Ishikawa (cell line): Measurements from ENCODE around the gene PLCB4.

Experiments used
- CEBPB ChIP-seq: IDR thresholded peaks from 2 replicates; pipeline ENCODE4 v1.6.1; 2012
- CREB1 ChIP-seq: IDR thresholded peaks from 2 replicates; pipeline ENCODE4 v1.6.1; 2012; ENCODE audit warnings: low read depth
- EGR1 ChIP-seq: IDR thresholded peaks from 2 replicates; pipeline ENCODE4 v1.6.1; 2012
- EP300 ChIP-seq: IDR thresholded peaks from 2 replicates; pipeline ENCODE4 v1.6.1; 2012; ENCODE audit warnings: borderline replicate concordance
- FOXM1 ChIP-seq: IDR thresholded peaks from 2 replicates; pipeline ENCODE4 v1.6.1; 2012; ENCODE audit warnings: low read depth, borderline replicate concordance
- NFIC ChIP-seq: IDR thresholded peaks from 2 replicates; pipeline ENCODE4 v1.6.1; 2012
- RAD21 ChIP-seq: IDR thresholded peaks from 2 replicates; pipeline ENCODE4 v1.6.1; 2012; ENCODE audit warnings: low read depth
- TAF1 ChIP-seq: IDR thresholded peaks from 2 replicates; pipeline ENCODE4 v1.6.1; 2012; ENCODE audit warnings: low read depth, mild to moderate bottlenecking
- TCF12 ChIP-seq: IDR thresholded peaks from 2 replicates; pipeline ENCODE4 v1.6.1; 2012; ENCODE audit warnings: low read depth
- TEAD4 ChIP-seq: IDR thresholded peaks from 2 replicates; pipeline ENCODE4 v1.6.1; 2012
- YY1 ChIP-seq: IDR thresholded peaks from 2 replicates; pipeline ENCODE4 v1.6.1; 2012; ENCODE audit warnings: low read depth
- ZBTB7A ChIP-seq: IDR thresholded peaks from 2 replicates; pipeline ENCODE4 v1.6.1; 2012; ENCODE audit warnings: low read depth
- TF ChIP-seq, protein P1 (sequence below): IDR thresholded peaks from 2 replicates; pipeline ENCODE4 v1.6.1; 2012; ENCODE audit warnings: low read depth, mild to moderate bottlenecking
- TF ChIP-seq, protein P2 (sequence below): IDR thresholded peaks from 2 replicates; pipeline ENCODE4 v1.6.1; 2012
- TF ChIP-seq, protein P3 (sequence below): IDR thresholded peaks from 2 replicates; pipeline ENCODE4 v1.6.1; 2012

The PLCB4 gene

DNA sequence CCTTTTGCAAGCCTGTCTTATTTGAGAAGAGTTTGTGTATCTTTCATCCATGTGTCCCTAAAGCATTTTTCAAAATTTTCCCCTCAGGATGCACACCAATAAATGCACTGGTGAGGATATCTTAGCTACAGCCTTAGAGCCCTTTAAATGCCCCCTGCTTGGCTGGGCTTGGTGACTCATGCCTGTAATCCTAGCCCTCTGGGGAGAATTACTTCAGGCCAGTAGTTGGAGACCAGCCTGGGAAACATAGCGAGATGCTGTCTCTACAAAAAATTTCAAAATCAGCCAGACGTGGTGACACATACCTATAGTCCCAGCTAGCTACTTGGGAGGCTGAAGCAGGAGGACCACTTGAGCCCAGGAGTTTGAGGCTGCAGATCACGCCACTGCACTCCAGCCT lies 33.8 kb upstream of the PLCB4 start:
- peak; percentile 80 for TF ChIP-seq EP300
- TF ChIP-seq CEBPB, result peak; percentile 49; the same call in 1 of the 2 replicates
- peak; percentile 58 for TF ChIP-seq TEAD4
- TF ChIP-seq NFIC, result peak; percentile 58
- peak; percentile 77 for TF ChIP-seq FOXM1
- no peak for TF ChIP-seq ZBTB7A
- TF ChIP-seq YY1, result no peak
- TF ChIP-seq, protein P1, sequence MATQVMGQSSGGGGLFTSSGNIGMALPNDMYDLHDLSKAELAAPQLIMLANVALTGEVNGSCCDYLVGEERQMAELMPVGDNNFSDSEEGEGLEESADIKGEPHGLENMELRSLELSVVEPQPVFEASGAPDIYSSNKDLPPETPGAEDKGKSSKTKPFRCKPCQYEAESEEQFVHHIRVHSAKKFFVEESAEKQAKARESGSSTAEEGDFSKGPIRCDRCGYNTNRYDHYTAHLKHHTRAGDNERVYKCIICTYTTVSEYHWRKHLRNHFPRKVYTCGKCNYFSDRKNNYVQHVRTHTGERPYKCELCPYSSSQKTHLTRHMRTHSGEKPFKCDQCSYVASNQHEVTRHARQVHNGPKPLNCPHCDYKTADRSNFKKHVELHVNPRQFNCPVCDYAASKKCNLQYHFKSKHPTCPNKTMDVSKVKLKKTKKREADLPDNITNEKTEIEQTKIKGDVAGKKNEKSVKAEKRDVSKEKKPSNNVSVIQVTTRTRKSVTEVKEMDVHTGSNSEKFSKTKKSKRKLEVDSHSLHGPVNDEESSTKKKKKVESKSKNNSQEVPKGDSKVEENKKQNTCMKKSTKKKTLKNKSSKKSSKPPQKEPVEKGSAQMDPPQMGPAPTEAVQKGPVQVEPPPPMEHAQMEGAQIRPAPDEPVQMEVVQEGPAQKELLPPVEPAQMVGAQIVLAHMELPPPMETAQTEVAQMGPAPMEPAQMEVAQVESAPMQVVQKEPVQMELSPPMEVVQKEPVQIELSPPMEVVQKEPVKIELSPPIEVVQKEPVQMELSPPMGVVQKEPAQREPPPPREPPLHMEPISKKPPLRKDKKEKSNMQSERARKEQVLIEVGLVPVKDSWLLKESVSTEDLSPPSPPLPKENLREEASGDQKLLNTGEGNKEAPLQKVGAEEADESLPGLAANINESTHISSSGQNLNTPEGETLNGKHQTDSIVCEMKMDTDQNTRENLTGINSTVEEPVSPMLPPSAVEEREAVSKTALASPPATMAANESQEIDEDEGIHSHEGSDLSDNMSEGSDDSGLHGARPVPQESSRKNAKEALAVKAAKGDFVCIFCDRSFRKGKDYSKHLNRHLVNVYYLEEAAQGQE, result no peak
- no peak for TF ChIP-seq TAF1
- TF ChIP-seq RAD21, result peak; percentile 19; the same call in 1 of the 2 replicates
- no peak for TF ChIP-seq EGR1
- TF ChIP-seq, protein P2, sequence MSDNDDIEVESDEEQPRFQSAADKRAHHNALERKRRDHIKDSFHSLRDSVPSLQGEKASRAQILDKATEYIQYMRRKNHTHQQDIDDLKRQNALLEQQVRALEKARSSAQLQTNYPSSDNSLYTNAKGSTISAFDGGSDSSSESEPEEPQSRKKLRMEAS, result peak; percentile 29; the same call in 1 of the 2 replicates
- TF ChIP-seq, protein P3, sequence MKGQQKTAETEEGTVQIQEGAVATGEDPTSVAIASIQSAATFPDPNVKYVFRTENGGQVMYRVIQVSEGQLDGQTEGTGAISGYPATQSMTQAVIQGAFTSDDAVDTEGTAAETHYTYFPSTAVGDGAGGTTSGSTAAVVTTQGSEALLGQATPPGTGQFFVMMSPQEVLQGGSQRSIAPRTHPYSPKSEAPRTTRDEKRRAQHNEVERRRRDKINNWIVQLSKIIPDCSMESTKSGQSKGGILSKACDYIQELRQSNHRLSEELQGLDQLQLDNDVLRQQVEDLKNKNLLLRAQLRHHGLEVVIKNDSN, result no peak
- no peak for TF ChIP-seq CREB1
- TF ChIP-seq TCF12, result peak; percentile 69; the same call in 1 of the 2 replicates

DNA sequence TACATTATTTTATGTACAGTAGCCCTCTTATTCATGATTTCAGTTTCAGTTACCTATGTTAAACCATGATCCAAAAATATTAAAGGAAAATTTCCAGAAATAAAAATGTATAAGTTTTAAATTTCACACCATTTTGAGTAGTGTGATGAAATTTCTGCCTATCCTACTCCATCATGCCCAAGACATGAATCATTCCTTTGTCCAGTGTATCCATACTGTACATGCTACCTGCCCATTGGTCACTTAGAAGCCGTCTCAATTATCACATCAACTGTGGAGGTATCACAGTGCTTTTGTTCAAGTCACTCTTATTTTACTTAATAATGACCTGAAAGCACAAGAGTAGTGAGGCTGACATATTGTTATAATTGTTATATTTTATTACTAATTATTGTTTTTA lies 32.3 kb upstream of the PLCB4 start:
- TF ChIP-seq, protein P2, result no peak
- no peak for TF ChIP-seq TCF12
- TF ChIP-seq, protein P3, result no peak
- no peak for TF ChIP-seq YY1
- TF ChIP-seq FOXM1, result no peak
- TF ChIP-seq CEBPB, result no peak
- TF ChIP-seq TAF1, result no peak
- TF ChIP-seq ZBTB7A, result no peak
- no peak for TF ChIP-seq EGR1
- no peak for TF ChIP-seq TEAD4
- TF ChIP-seq CREB1, result no peak
- TF ChIP-seq EP300, result no peak
- TF ChIP-seq, protein P1, result no peak
- TF ChIP-seq RAD21, result no peak
- no peak for TF ChIP-seq NFIC

DNA sequence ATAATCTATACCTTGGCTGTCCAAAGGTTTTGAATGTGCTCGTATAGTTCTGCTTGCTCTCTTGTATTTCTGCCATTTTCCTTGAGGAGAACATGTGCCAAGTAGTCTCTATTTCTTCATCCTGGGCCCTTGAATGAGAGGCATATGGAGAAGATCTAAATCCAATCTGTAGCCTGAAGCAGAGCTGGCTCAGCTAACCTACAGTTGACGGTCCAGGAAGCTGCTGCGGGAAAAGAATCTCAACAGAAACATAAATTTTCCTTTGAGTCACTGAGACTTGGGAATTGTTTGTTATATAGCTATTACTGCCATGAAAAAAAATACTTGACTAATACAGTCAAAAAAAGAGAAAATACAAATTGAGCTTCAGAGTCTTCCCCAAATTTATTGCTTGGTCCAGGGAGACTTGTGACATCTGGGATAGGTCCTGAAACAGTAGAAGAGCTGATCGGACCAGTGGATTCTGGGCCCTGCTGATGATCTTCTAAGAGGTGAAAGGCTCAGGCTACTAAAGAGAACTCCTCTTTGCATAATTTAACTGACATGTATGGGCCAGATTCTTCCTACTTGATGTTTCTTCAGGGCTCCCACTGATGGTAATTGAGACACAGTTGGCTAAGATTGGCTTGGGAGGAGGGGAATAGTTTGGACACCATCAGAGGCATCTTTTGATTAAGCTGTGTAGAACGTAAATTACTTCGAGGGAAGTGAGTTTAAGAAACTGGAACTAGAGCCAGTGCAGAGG lies 29.9 kb upstream of the PLCB4 start:
- TF ChIP-seq TAF1 (no peak), CEBPB (no peak), EP300 (no peak), RAD21 (no peak), EGR1 (no peak), FOXM1 (no peak), TCF12 (no peak), CREB1 (no peak), YY1 (no peak), NFIC (no peak), ZBTB7A (no peak), TEAD4 (no peak)
- TF ChIP-seq, protein P2, result no peak
- TF ChIP-seq, protein P1, result no peak
- TF ChIP-seq, protein P3, result no peak
